GM12873 (cell line): Measurements from ENCODE around the gene RAC3.

Source experiments
- TF ChIP-seq, protein P1 (sequence below): IDR thresholded peaks from 2 replicates; pipeline ENCODE4 v1.5.1; 2012; ENCODE audit warnings: low read depth, mild to moderate bottlenecking, moderate library complexity, low read length, control low read depth; ENCODE audit not compliant: insufficient read depth; ENCODE audit errors: missing control alignments

Gene RAC3

DNA sequence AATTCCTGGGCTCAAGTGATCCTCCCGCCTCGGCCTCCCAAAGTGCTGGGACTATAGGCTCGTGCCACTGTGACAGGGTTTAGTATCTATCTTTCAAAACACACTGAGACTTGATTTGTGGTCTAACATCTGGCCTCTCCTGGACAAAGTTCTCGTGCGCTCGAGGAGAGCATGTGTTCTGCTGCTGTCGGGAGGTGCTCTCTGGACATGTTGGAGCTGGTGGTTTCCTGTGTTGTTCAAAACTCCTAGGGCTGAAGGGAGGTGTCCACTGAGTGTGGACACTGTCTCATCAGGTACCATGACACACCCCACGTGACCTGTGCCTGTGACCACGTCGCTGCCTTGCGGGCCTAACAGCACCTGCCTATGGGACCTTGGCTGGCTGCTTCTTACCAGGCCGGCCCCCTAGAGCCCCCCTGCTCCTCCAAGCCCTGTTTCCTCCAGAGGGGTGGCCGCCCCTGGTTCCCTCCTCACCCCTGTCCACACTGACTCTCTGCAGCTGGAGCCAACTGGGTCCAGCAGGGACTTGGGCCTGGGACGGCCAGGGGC is 14.5 kb downstream of the RAC3 start:
- TF ChIP-seq, protein P1, sequence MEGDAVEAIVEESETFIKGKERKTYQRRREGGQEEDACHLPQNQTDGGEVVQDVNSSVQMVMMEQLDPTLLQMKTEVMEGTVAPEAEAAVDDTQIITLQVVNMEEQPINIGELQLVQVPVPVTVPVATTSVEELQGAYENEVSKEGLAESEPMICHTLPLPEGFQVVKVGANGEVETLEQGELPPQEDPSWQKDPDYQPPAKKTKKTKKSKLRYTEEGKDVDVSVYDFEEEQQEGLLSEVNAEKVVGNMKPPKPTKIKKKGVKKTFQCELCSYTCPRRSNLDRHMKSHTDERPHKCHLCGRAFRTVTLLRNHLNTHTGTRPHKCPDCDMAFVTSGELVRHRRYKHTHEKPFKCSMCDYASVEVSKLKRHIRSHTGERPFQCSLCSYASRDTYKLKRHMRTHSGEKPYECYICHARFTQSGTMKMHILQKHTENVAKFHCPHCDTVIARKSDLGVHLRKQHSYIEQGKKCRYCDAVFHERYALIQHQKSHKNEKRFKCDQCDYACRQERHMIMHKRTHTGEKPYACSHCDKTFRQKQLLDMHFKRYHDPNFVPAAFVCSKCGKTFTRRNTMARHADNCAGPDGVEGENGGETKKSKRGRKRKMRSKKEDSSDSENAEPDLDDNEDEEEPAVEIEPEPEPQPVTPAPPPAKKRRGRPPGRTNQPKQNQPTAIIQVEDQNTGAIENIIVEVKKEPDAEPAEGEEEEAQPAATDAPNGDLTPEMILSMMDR: no peak

DNA sequence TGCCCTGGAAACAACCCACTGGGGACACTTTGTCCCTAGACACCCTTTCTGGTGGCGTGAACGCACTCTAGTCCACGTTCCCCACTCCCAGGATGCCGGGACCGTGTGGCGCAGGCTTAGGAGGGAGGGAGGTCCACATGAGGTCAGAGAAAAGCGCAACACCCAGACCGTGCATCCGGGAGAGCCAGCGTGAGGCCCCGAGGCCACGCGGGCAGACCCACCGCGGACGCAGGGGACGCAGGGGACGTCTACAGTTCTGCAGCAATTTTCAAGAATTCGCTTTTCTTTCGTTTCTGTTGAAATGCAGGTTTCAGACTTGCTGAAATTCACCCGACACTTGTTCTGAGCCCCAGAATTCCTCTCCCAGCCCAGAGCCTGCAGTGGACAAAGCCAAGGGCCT is 15.4 kb downstream of the RAC3 start:
- TF ChIP-seq, protein P1: no peak

DNA sequence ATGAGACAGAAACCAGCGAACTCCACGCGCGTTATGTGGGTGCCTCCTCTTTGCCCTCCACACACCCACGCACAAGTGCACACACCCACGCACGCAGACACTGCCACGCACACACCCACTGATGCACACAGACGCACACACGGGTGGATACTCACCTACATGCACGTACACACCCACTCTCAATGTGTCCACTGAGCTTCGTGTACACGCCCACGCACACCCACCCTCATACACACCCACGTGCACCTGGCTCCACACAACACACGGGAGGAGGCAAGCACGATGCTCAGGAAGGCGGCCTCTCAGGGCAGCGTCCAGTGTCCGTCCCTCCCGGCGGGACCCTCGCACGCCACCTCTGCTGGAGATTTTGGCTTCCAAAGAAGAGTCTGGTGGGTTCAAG is 15.9 kb downstream of the RAC3 start:
- TF ChIP-seq, protein P1: no peak

DNA sequence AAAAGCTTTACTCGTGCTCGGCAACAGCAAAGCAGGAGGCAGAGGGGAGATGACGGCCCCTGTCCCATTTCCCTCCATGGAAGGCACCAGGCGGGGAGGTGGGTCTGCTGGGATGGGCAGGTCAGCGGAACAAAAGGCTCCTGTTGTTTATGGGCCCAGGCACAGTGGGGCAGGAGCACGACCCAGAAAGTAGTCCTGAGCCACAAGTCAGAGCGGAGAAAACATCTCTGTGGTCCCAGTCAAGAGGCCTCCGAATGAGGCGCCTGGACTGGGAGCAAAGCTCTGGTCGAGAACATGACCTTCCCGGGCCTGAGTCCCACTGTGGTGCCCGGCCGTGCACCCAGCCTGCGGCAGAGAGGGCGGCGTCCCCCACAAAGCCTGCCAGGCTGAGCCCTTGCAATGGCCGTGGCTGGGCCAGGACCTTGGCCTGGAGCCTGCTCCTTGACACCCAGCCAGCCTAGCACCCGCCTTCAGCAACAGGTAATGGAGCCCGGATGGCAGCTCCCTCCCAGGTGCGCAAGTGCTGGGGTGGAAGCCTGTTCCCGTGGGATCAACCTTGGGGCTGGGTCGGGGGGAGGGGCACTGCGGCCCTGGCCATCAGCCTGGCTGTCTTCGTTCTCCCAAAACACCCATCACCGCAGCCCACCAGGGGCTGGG is 16.6 kb downstream of the RAC3 start:
- TF ChIP-seq, protein P1: no peak

DNA sequence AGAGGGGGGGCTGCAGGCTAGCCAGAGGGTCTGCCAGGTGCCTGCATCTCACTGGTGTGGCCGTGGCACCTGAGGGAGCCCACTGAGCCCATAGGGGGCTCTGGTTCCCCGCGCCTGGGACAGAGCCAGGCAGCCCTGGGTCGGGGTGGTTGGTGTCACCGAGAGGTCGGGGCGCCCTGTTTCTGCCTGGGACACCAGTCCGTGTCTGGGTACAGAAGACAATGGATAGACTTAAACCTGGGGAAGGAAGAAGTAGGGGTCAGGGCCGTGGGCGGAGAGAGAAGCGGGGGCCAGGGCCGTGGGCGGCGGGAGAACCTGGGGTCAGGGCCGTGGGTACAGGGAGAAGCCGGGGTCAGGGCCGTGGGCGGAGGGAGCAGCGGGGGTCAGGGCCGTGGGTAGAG is 17.1 kb downstream of the RAC3 start:
- TF ChIP-seq, protein P1: no peak

DNA sequence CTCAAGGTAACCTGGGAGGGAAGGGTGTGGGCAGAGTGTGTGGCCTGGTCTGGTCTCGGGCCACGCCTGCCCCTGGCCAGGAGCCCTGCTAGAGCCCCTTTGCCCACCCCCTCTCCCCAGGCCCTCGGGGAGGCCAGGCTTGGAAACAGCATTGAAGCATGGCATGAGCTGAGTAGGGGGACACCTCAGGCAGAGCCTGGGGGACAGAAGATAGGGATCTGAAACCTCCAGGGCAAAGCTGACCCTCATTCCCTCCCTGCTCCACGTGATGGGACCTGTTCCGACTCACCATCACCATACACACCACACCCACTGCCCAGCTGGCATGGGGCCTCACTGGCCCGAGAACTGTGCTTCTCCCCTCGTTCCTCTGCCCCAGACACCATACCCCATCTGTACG is 17.6 kb downstream of the RAC3 start:
- TF ChIP-seq, protein P1: no peak

DNA sequence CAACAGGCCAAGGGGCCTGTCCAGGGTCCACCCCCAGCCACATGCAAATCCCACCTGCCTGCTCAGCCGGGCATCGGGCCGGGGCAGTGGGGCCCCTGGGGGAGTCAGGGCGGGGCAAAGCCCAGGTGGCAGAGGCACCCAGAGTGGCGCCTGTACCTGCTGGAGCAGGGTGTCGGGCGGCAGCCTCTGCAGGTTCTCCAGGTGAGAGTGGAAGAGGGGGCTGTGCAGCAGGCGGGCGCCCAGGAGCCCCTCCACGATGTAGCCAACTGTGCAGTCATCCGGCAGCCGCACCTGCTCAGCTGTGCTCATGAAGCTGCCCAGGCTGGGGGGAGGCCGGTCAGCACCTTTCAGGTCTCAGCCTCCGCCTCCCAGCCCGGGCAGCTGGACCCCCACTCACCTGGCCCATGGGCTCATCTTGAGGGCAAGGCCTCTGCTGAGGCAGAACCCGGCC is 18.1 kb downstream of the RAC3 start:
- TF ChIP-seq, protein P1: no peak
